ENCODE measurements around the gene PSMD13.

GRCh38 chr11:198236-198806 lies 38.5 kb upstream of the PSMD13 start:
- TF ChIP-seq GATA2 (IDR thresholded peaks at IDR 0.05; ENCODE audit: low read depth, low read length) (no peak), GATA3 (IDR thresholded peaks at IDR 0.05; ENCODE audit: low read depth, low read length) (no peak)
